Measurements from ENCODE around the gene CDA.

CDA gene

GRCh38 chr1:20601129-20601825 lies 12.4 kb downstream of the CDA start:
- no peaks in the 10 kb centered on the region for H3K4me1 ChIP-seq (ENCODE audit: control insufficient read depth, low read length)
- H3K27ac ChIP-seq (ENCODE audit: low read depth, low read length), result no peak overlapping the region
- H3K4me3 ChIP-seq (ENCODE audit: low read length), result no peak overlapping the region

GRCh38 chr1:20602851-20603450 lies 14.1 kb downstream of the CDA start:
- Histone ChIP-seq H3K4me2 (ENCODE audit: low read length) (no peak overlapping the region), H3F3A (ENCODE audit: control insufficient read depth, insufficient read depth) (no peaks in the 10 kb centered on the region), H3K4me3 (ENCODE audit: low read length) (no peak overlapping the region), H4K20me1 (ENCODE audit: control insufficient read depth, insufficient read depth, low read depth, low read length) (no peaks in the 10 kb centered on the region), H3K9me2 (replicated peaks; ENCODE audit: control insufficient read depth, low read length) (no peaks in the 10 kb centered on the region), H3K27me3 (ENCODE audit: control insufficient read depth, low read length) (peaks cover 6% of the 10 kb centered on the region; the same call in 1 of the 2 replicates), H3K36me3 (ENCODE audit: control insufficient read depth, low read length) (no peaks in the 10 kb centered on the region), H3K79me2 (ENCODE audit: control insufficient read depth, low read length) (no peaks in the 10 kb centered on the region), H3K9me3 (ENCODE audit: control insufficient read depth, insufficient read depth, low read length) (no peaks in the 10 kb centered on the region), H3K4me1 (ENCODE audit: control insufficient read depth, low read length) (no peaks in the 10 kb centered on the region), H3K27ac (ENCODE audit: low read depth, low read length) (no peak overlapping the region)
- TF ChIP-seq CTCF (IDR thresholded peaks at IDR 0.05; ENCODE audit: low read depth, low read length, poor library complexity, severe bottlenecking), result no peak

More at GRCh38 chr1:20601129-20601825, 12.4 kb downstream of the CDA start:
- Histone ChIP-seq H3K9me3 (ENCODE audit: control insufficient read depth, insufficient read depth, low read length) (no peaks in the 10 kb centered on the region), H3K27me3 (ENCODE audit: control insufficient read depth, low read length) (peaks cover 1% of the 10 kb centered on the region; the same call in 1 of the 2 replicates), H4K20me1 (ENCODE audit: control insufficient read depth, insufficient read depth, low read depth, low read length) (no peaks in the 10 kb centered on the region), H3K9me2 (replicated peaks; ENCODE audit: control insufficient read depth, low read length) (no peaks in the 10 kb centered on the region), H3K36me3 (ENCODE audit: control insufficient read depth, low read length) (no peaks in the 10 kb centered on the region), H3K79me2 (ENCODE audit: control insufficient read depth, low read length) (no peaks in the 10 kb centered on the region), H3F3A (ENCODE audit: control insufficient read depth, insufficient read depth) (no peaks in the 10 kb centered on the region), H3K4me2 (ENCODE audit: low read length) (no peak overlapping the region)
- TF ChIP-seq EZH2phosphoT487 (IDR thresholded peaks at IDR 0.05; ENCODE audit: borderline replicate concordance, low read length), result no peak
- no peak for TF ChIP-seq CTCF (IDR thresholded peaks at IDR 0.05; ENCODE audit: low read depth, low read length, poor library complexity, severe bottlenecking)

GRCh38 chr1:20603504-20604464 lies 14.9 kb downstream of the CDA start:
- no peak for TF ChIP-seq CTCF (IDR thresholded peaks at IDR 0.05; ENCODE audit: low read depth, low read length, poor library complexity, severe bottlenecking)
- no peak for TF ChIP-seq EZH2phosphoT487 (IDR thresholded peaks at IDR 0.05; ENCODE audit: borderline replicate concordance, low read length)
- Histone ChIP-seq H3K4me2 (ENCODE audit: low read length) (no peak overlapping the region), H3F3A (ENCODE audit: control insufficient read depth, insufficient read depth) (no peaks in the 10 kb centered on the region), H3K27me3 (ENCODE audit: control insufficient read depth, low read length) (peaks cover 7% of the 10 kb centered on the region; the same call in 1 of the 2 replicates), H3K79me2 (ENCODE audit: control insufficient read depth, low read length) (no peaks in the 10 kb centered on the region), H3K9me2 (replicated peaks; ENCODE audit: control insufficient read depth, low read length) (no peaks in the 10 kb centered on the region), H3K9me3 (ENCODE audit: control insufficient read depth, insufficient read depth, low read length) (no peaks in the 10 kb centered on the region), H3K36me3 (ENCODE audit: control insufficient read depth, low read length) (no peaks in the 10 kb centered on the region), H3K4me3 (ENCODE audit: low read length) (no peak overlapping the region), H3K4me1 (ENCODE audit: control insufficient read depth, low read length) (no peaks in the 10 kb centered on the region), H3K27ac (ENCODE audit: low read depth, low read length) (no peak overlapping the region), H4K20me1 (ENCODE audit: control insufficient read depth, insufficient read depth, low read depth, low read length) (no peaks in the 10 kb centered on the region)

All from DOHH2 (cell line).